ENCODE measurements around the gene PAM16.

The PAM16 gene

GRCh38 chr16:4354512-4355409, 3.6 kb upstream of the PAM16 start:
- H3K9ac ChIP-seq (ENCODE audit: insufficient read length, low read depth), result no peak overlapping the region
- H3K36me3 ChIP-seq (ENCODE audit: insufficient read depth, insufficient read length, low read length), result peaks cover 3% of the 10 kb centered on the region
- H3K27me3 ChIP-seq (ENCODE audit: insufficient read depth, insufficient read length), result peaks cover 4% of the 10 kb centered on the region
- H3K4me1 ChIP-seq (ENCODE audit: insufficient read depth, insufficient read length), result peaks cover 9% of the 10 kb centered on the region
- no peaks in the 10 kb centered on the region for H3K9me3 ChIP-seq (ENCODE audit: insufficient read depth, low read length)
- no peak for DNase-seq (ENCODE audit: low read depth, low spot score)
- no peak overlapping the region for H3K4me3 ChIP-seq (ENCODE audit: insufficient read length, low read depth)
- TF ChIP-seq ZNF274 (IDR thresholded peaks at IDR 0.05; ENCODE audit: low read depth, low read length) (no peak), SUZ12 (IDR thresholded peaks at IDR 0.05; ENCODE audit: extremely low read depth, insufficient read depth, insufficient read length) (no peak), YY1 (IDR thresholded peaks at IDR 0.05; ENCODE audit: insufficient read depth, insufficient read length) (no peak)

- no peak overlapping the region for H3K9ac ChIP-seq (ENCODE audit: insufficient read length, low read depth)
- H3K9me3 ChIP-seq (ENCODE audit: insufficient read depth, low read length), result no peaks in the 10 kb centered on the region
- H3K27me3 ChIP-seq (ENCODE audit: insufficient read depth, insufficient read length), result peaks cover 4% of the 10 kb centered on the region
- peaks cover 13% of the 10 kb centered on the region for H3K36me3 ChIP-seq (ENCODE audit: insufficient read depth, insufficient read length, low read length)
- no peak for TF ChIP-seq YY1 (IDR thresholded peaks at IDR 0.05; ENCODE audit: insufficient read depth, insufficient read length)
- no peak for TF ChIP-seq ZNF274 (IDR thresholded peaks at IDR 0.05; ENCODE audit: low read depth, low read length)
- no peak for TF ChIP-seq SUZ12 (IDR thresholded peaks at IDR 0.05; ENCODE audit: extremely low read depth, insufficient read depth, insufficient read length)
- no peak for DNase-seq (ENCODE audit: low read depth, low spot score)
- no peak overlapping the region for H3K4me3 ChIP-seq (ENCODE audit: insufficient read length, low read depth)
- H3K4me1 ChIP-seq (ENCODE audit: insufficient read depth, insufficient read length), result peaks cover 6% of the 10 kb centered on the region
These were observed 2.6 kb upstream of the PAM16 start for GRCh38 chr16:4353675-4354074.

- TF ChIP-seq ZNF274 (IDR thresholded peaks at IDR 0.05; ENCODE audit: low read depth, low read length), result no peak
- no peak for TF ChIP-seq YY1 (IDR thresholded peaks at IDR 0.05; ENCODE audit: insufficient read depth, insufficient read length)
- no peak for TF ChIP-seq SUZ12 (IDR thresholded peaks at IDR 0.05; ENCODE audit: extremely low read depth, insufficient read depth, insufficient read length)
These were observed 1.7 kb upstream of the PAM16 start for GRCh38 chr16:4352843-4353242.

GRCh38 chr16:4351880-4352279, 759 bp upstream of the PAM16 start:
- Histone ChIP-seq H3K4me1 (ENCODE audit: insufficient read depth, insufficient read length) (peaks cover 10% of the 10 kb centered on the region), H3K27me3 (ENCODE audit: insufficient read depth, insufficient read length) (peaks cover 4% of the 10 kb centered on the region), H3K9me3 (ENCODE audit: insufficient read depth, low read length) (no peaks in the 10 kb centered on the region), H3K9ac (ENCODE audit: insufficient read length, low read depth) (no peak overlapping the region), H3K36me3 (ENCODE audit: insufficient read depth, insufficient read length, low read length) (peaks cover 31% of the 10 kb centered on the region), H3K4me3 (ENCODE audit: insufficient read length, low read depth) (no peak overlapping the region)
- DNase-seq (ENCODE audit: low read depth, low spot score), result no peak
- TF ChIP-seq ZNF274 (IDR thresholded peaks at IDR 0.05; ENCODE audit: low read depth, low read length) (no peak), YY1 (IDR thresholded peaks at IDR 0.05; ENCODE audit: insufficient read depth, insufficient read length) (no peak), SUZ12 (IDR thresholded peaks at IDR 0.05; ENCODE audit: extremely low read depth, insufficient read depth, insufficient read length) (no peak)

More at GRCh38 chr16:4352843-4353242, 1.7 kb upstream of the PAM16 start:
- Histone ChIP-seq H3K27me3 (ENCODE audit: insufficient read depth, insufficient read length) (peaks cover 4% of the 10 kb centered on the region), H3K36me3 (ENCODE audit: insufficient read depth, insufficient read length, low read length) (peaks cover 21% of the 10 kb centered on the region), H3K9ac (ENCODE audit: insufficient read length, low read depth) (no peak overlapping the region), H3K9me3 (ENCODE audit: insufficient read depth, low read length) (no peaks in the 10 kb centered on the region), H3K4me3 (ENCODE audit: insufficient read length, low read depth) (no peak overlapping the region), H3K4me1 (ENCODE audit: insufficient read depth, insufficient read length) (peaks cover 10% of the 10 kb centered on the region)
- no peak for DNase-seq (ENCODE audit: low read depth, low spot score)

GRCh38 chr16:4350365-4350786, 745 bp downstream of the PAM16 start:
- Histone ChIP-seq H3K9me3 (ENCODE audit: insufficient read depth, low read length) (no peaks in the 10 kb centered on the region), H3K27me3 (ENCODE audit: insufficient read depth, insufficient read length) (peaks cover 4% of the 10 kb centered on the region), H3K9ac (ENCODE audit: insufficient read length, low read depth) (peak overlapping the region; percentile 100), H3K36me3 (ENCODE audit: insufficient read depth, insufficient read length, low read length) (peaks cover 42% of the 10 kb centered on the region), H3K4me1 (ENCODE audit: insufficient read depth, insufficient read length) (peaks cover 10% of the 10 kb centered on the region), H3K4me3 (ENCODE audit: insufficient read length, low read depth) (peak overlapping the region; percentile 100)
- TF ChIP-seq SUZ12 (IDR thresholded peaks at IDR 0.05; ENCODE audit: extremely low read depth, insufficient read depth, insufficient read length) (no peak), ZNF274 (IDR thresholded peaks at IDR 0.05; ENCODE audit: low read depth, low read length) (no peak), YY1 (IDR thresholded peaks at IDR 0.05; ENCODE audit: insufficient read depth, insufficient read length) (no peak)
- no peak for DNase-seq (ENCODE audit: low read depth, low spot score)

- DNase-seq (ENCODE audit: low read depth, low spot score), result no peak
- Histone ChIP-seq H3K4me1 (ENCODE audit: insufficient read depth, insufficient read length) (peaks cover 6% of the 10 kb centered on the region), H3K9me3 (ENCODE audit: insufficient read depth, low read length) (peaks cover 2% of the 10 kb centered on the region; the same call in 1 of the 2 replicates), H3K36me3 (ENCODE audit: insufficient read depth, insufficient read length, low read length) (peaks cover 49% of the 10 kb centered on the region), H3K4me3 (ENCODE audit: insufficient read length, low read depth) (no peak overlapping the region), H3K9ac (ENCODE audit: insufficient read length, low read depth) (peak overlapping the region; percentile 34), H3K27me3 (ENCODE audit: insufficient read depth, insufficient read length) (peaks cover 4% of the 10 kb centered on the region)
- TF ChIP-seq YY1 (IDR thresholded peaks at IDR 0.05; ENCODE audit: insufficient read depth, insufficient read length) (no peak), ZNF274 (IDR thresholded peaks at IDR 0.05; ENCODE audit: low read depth, low read length) (no peak), SUZ12 (IDR thresholded peaks at IDR 0.05; ENCODE audit: extremely low read depth, insufficient read depth, insufficient read length) (no peak)
These were observed 1.8 kb downstream of the PAM16 start for GRCh38 chr16:4349332-4349731.

GRCh38 chr16:4347765-4348509, 3.2 kb downstream of the PAM16 start:
- no peak overlapping the region for H3K4me3 ChIP-seq (ENCODE audit: insufficient read length, low read depth)
- peak overlapping the region; percentile 59 for H3K9ac ChIP-seq (ENCODE audit: insufficient read length, low read depth)
- peaks cover 58% of the 10 kb centered on the region for H3K36me3 ChIP-seq (ENCODE audit: insufficient read depth, insufficient read length, low read length)
- H3K4me1 ChIP-seq (ENCODE audit: insufficient read depth, insufficient read length), result peaks cover 8% of the 10 kb centered on the region
- H3K27me3 ChIP-seq (ENCODE audit: insufficient read depth, insufficient read length), result peaks cover 4% of the 10 kb centered on the region
- peaks cover 3% of the 10 kb centered on the region; the same call in 1 of the 2 replicates for H3K9me3 ChIP-seq (ENCODE audit: insufficient read depth, low read length)
- no peak for DNase-seq (ENCODE audit: low read depth, low spot score)
- TF ChIP-seq SUZ12 (IDR thresholded peaks at IDR 0.05; ENCODE audit: extremely low read depth, insufficient read depth, insufficient read length) (no peak), ZNF274 (IDR thresholded peaks at IDR 0.05; ENCODE audit: low read depth, low read length) (no peak), YY1 (IDR thresholded peaks at IDR 0.05; ENCODE audit: insufficient read depth, insufficient read length) (no peak)

All from NT2/D1 (cell line).